ENCODE results near the gene LTBP1.
"Not testable (repeated sequence)": the region's sequence is repeated elsewhere in the genome, so short reads cannot be mapped to it uniquely, and the experiment has no call there.

LTBP1 gene

GRCh38 chr2:33153008-33153407, 206.3 kb downstream of the LTBP1 start:
- DNase-seq: no peak

GRCh38 chr2:33158482-33159003, 211.8 kb downstream of the LTBP1 start:
- no peak for DNase-seq

GRCh38 chr2:33160191-33160590, 213.4 kb downstream of the LTBP1 start:
- DNase-seq: no peak

- DNase-seq: no peak
Observed at GRCh38 chr2:33166287-33166881, 219.6 kb downstream of the LTBP1 start.

GRCh38 chr2:33167622-33168245, 221.0 kb downstream of the LTBP1 start:
- DNase-seq: no peak

GRCh38 chr2:33168425-33168824, 221.7 kb downstream of the LTBP1 start:
- no peak for DNase-seq

- no peak for DNase-seq
Observed at GRCh38 chr2:33168922-33169321, 222.2 kb downstream of the LTBP1 start.

- DNase-seq: not testable (repeated sequence)
Observed at GRCh38 chr2:33170251-33170650, 223.5 kb downstream of the LTBP1 start.

- no peak for DNase-seq
Observed at GRCh38 chr2:33177627-33178026, 230.9 kb downstream of the LTBP1 start.

GRCh38 chr2:33178209-33178608, 231.5 kb downstream of the LTBP1 start:
- no peak for DNase-seq

- DNase-seq: no peak
Observed at GRCh38 chr2:33180915-33181314, 234.2 kb downstream of the LTBP1 start.

- DNase-seq: no peak
Observed at GRCh38 chr2:33181466-33181865, 234.7 kb downstream of the LTBP1 start.

- no peak for DNase-seq
Observed at GRCh38 chr2:33184041-33184440, 237.3 kb downstream of the LTBP1 start.

GRCh38 chr2:33186937-33187336, 240.2 kb downstream of the LTBP1 start:
- no peak for DNase-seq

GRCh38 chr2:33188799-33189198, 242.0 kb downstream of the LTBP1 start:
- no peak for DNase-seq

GRCh38 chr2:33190393-33190937, 243.7 kb downstream of the LTBP1 start:
- DNase-seq: no peak

- DNase-seq: no peak
Observed at GRCh38 chr2:33195891-33196290, 249.1 kb downstream of the LTBP1 start.

GRCh38 chr2:33196700-33197099, 249.9 kb downstream of the LTBP1 start:
- DNase-seq: no peak

- DNase-seq: no peak
Observed at GRCh38 chr2:33197198-33197938, 250.6 kb downstream of the LTBP1 start.

GRCh38 chr2:33202641-33203522, 256.1 kb downstream of the LTBP1 start:
- DNase-seq: no peak

GRCh38 chr2:33204945-33205344, 258.2 kb downstream of the LTBP1 start:
- DNase-seq: no peak

GRCh38 chr2:33205693-33206434, 259.1 kb downstream of the LTBP1 start:
- DNase-seq: no peak
